ENCODE data around the gene STX8.

Gene STX8

DNA sequence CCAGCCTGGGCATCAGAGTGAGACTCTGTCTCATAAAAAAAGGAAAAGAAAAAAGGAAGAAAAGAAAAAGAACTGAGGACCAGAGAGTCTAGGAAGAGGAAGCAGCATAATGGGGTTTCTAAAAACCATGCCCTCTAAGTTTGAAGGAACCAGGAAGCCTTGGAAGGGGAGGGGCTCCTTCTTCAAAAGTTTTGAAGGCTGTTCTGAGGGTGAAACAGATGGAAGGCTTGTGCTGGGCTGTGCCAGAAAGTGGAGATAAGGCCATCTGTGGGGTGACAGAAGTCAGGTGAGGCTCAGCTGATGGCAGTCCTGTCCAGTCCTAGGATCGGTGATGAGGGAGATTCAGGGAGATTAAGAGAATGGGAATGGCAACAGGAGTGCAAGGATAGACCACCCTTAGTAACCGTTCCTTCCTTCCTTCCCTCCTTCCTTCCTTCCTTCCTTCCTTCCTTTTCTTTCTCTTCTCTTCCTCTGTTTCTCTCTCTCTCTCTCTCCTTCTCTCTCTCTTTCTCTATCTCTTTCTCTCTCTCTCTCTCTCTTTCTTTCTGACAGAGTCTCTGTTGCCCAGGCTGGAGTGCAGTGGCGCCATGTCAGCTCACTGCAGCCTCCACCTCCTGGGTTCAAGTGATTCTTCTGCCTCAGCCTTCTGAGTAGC lies 371.7 kb downstream of the STX8 start:
- no peak for FAIRE-seq

DNA sequence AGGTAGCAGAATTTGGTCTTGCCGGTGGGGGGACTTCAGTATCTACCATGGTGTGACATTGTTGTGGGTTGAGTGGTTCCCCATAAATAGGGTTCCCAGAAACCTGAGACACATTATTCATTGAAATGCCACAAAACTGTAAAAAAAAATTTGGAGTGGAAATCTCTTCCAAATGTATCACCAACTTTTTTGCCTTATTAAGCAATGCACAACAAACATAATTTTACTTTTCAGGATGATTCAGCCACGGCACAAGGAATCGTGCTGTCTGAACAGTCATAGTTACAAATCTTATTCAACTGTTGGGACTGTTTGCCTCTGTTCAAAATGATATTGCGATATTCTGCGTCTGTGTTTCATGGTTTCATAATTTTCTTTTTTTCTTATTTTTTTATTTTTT lies 373.1 kb downstream of the STX8 start:
- FAIRE-seq, result no peak

DNA sequence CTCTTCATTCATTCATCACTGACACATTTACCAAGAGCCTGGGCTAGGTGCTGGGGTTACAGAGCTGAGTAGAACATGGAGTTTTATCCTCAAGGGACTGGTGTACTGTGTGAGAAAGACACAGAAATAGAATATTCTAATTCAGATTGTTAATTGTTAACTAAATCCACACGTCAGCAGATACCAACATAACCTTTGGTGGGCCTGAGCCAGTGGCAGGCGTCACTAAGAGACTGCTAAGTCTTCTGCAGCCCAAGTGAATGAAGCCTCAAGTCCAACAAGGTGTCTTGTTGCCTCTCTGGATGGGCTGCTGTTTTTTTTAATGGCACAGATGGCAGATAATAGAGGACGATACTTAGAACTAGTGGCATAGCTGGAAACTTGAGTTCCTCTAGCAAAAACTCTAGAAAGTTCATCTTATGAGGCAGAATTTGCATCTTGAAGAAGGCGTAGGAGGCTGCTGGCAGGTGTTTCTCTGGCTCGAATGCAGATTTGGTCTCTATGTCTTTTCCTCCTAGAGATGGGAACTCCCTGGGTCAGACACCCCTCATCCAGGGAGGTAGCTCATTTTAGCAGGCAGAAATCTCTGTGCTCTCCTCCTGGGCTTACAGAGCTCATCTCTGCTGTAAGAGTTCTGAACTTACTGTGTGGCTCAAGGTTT lies 374.8 kb downstream of the STX8 start:
- no peak for FAIRE-seq
